GM12892 (cell line): ENCODE results near the gene SEL1L.
"Not testable (repeated sequence)": the region's sequence is repeated elsewhere in the genome, so short reads cannot be mapped to it uniquely, and the experiment has no call there.

Experiments
- DNase-seq: peaks from one replicate; pipeline ENCODE4 v3.0.0; 2011; ENCODE audit not compliant: insufficient read length
- FAIRE-seq: peaks from 2 replicates; lab custom pipeline; 2011; peaks lifted over from hg19 to GRCh38; lab: Jason Lieb, UNC
- POLR2A ChIP-seq: IDR thresholded peaks from 2 replicates; pipeline ENCODE4 v1.6.1; 2011; ENCODE audit warnings: low read depth, low read length, control low read depth
- POLR2AphosphoS5 ChIP-seq: IDR thresholded peaks from 2 replicates; pipeline ENCODE4 v1.6.1; 2011; ENCODE audit warnings: low read depth, low read length, control low read depth
- TAF1 ChIP-seq: IDR thresholded peaks from 2 replicates; pipeline ENCODE4 v1.6.1; 2011; ENCODE audit warnings: low read depth, mild to moderate bottlenecking, control low read depth, low read length, borderline replicate concordance

Gene SEL1L

GRCh38 chr14:81550001-81550637 lies 16.5 kb upstream of the SEL1L start:
- TF ChIP-seq POLR2AphosphoS5 (no peak), POLR2A (no peak), TAF1 (no peak)
- FAIRE-seq (peak; percentile 96), DNase-seq (no peak)

- not testable (repeated sequence) for FAIRE-seq
Observed at GRCh38 chr14:81541206-81541605, 7.6 kb upstream of the SEL1L start.

GRCh38 chr14:81537193-81537592 lies 3.5 kb upstream of the SEL1L start:
- no peak for FAIRE-seq
- TF ChIP-seq POLR2AphosphoS5: no peak
- TF ChIP-seq POLR2A: no peak
- TF ChIP-seq TAF1: no peak
- DNase-seq: no peak

More at GRCh38 chr14:81541206-81541605, 7.6 kb upstream of the SEL1L start:
- DNase-seq: not testable (repeated sequence)

- FAIRE-seq: no peak
- TF ChIP-seq POLR2A: no peak
- DNase-seq: no peak
Observed at GRCh38 chr14:81536241-81536771, 2.7 kb upstream of the SEL1L start.

GRCh38 chr14:81535396-81536164 lies 1.9 kb upstream of the SEL1L start:
- FAIRE-seq (no peak), DNase-seq (no peak)
- TF ChIP-seq TAF1 (no peak), POLR2AphosphoS5 (no peak)

- FAIRE-seq (peak; percentile 36), DNase-seq (no peak)
- TF ChIP-seq POLR2AphosphoS5 (no peak), POLR2A (no peak), TAF1 (no peak)
Observed at GRCh38 chr14:81534510-81535074, 939 bp upstream of the SEL1L start.

- DNase-seq: no peak
- FAIRE-seq: no peak
- TF ChIP-seq POLR2A: no peak
- no peak for TF ChIP-seq POLR2AphosphoS5
- no peak for TF ChIP-seq TAF1
Observed at GRCh38 chr14:81533212-81533535, 479 bp downstream of the SEL1L start.

GRCh38 chr14:81529391-81529790 lies 4.3 kb downstream of the SEL1L start:
- FAIRE-seq (peak; percentile 17), DNase-seq (no peak)
- no peak for TF ChIP-seq POLR2A
- no peak for TF ChIP-seq POLR2AphosphoS5

GRCh38 chr14:81525129-81525528 lies 8.5 kb downstream of the SEL1L start:
- no peak for FAIRE-seq
- TF ChIP-seq POLR2AphosphoS5: no peak
- no peak for TF ChIP-seq TAF1
- TF ChIP-seq POLR2A: no peak
- DNase-seq: no peak

- TF ChIP-seq POLR2A (no peak), POLR2AphosphoS5 (no peak), TAF1 (no peak)
- no peak for FAIRE-seq
- DNase-seq: no peak
Observed at GRCh38 chr14:81523616-81524015, 10.0 kb downstream of the SEL1L start.

GRCh38 chr14:81523016-81523415 lies 10.6 kb downstream of the SEL1L start:
- TF ChIP-seq POLR2A (no peak), POLR2AphosphoS5 (no peak), TAF1 (no peak)
- FAIRE-seq (no peak), DNase-seq (no peak)

- DNase-seq (no peak), FAIRE-seq (no peak)
- no peak for TF ChIP-seq POLR2AphosphoS5
Observed at GRCh38 chr14:81521356-81521755, 12.3 kb downstream of the SEL1L start.
